Stimulated activated CD4-positive, alpha-beta T cell treated with anti-CD3 and anti-CD28 coated beads, Interleukin-4, amount 100 ng/mL, for 1 hour (primary cell): ENCODE results near the gene MORN3.
"Not testable (repeated sequence)": the region's sequence is repeated elsewhere in the genome, so short reads cannot be mapped to it uniquely, and the experiment has no call there.

Experiments used
- DNase-seq: peaks from one replicate; pipeline ENCODE4 v3.0.0-alpha.2; 2020

The MORN3 gene

GRCh38 chr12:121637231-121637914 is 32.1 kb downstream of the MORN3 start:
- DNase-seq, result peak; percentile 42

GRCh38 chr12:121634836-121635235 is 34.6 kb downstream of the MORN3 start:
- DNase-seq, result no peak

- not testable (repeated sequence) for DNase-seq
These were observed 35.6 kb downstream of the MORN3 start for GRCh38 chr12:121633833-121634196.

DNA sequence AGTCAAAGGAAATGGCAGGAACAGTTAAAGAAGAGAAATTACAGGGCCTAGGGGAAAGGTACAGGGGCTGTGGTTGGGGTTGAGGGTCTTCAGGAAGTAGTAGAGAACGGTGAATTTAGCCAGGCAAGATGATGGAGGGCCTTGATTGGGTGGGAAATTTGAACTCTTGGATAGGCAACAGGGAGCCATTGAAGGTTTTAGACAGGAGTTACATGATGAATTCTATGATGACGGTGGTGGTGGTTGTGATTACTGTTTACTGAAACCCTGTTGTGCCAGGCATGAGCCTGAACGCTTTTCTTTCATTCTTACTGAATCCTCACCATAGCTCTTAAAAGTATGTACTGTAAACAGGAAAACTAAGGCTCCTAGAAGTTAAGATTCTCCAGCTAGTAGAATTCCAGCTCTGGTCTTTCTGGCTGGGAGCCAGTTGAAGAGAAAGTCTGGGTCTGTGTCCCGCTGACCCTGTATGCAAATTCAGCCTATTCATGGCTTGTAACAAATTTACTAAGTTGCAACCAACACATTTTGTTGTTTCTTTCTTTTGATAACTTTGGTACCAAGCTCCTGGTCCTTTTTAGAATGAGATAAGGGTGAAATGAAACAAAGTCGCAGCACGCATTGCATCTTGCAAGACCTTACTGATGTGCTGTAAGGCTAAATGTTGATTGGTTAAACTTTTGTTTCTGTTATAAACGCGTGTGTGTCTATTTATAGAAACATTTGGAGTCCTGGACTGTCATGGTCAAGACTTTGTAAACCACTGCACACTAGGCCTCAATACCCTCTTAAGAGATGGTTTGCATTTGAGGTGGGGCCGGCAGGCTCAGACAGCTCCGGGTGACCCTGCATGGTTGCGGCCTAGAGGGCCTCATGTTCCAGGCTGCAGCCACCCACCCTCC is 37.1 kb downstream of the MORN3 start:
- no peak for DNase-seq

GRCh38 chr12:121630791-121631355 is 38.6 kb downstream of the MORN3 start:
- no peak for DNase-seq

DNA sequence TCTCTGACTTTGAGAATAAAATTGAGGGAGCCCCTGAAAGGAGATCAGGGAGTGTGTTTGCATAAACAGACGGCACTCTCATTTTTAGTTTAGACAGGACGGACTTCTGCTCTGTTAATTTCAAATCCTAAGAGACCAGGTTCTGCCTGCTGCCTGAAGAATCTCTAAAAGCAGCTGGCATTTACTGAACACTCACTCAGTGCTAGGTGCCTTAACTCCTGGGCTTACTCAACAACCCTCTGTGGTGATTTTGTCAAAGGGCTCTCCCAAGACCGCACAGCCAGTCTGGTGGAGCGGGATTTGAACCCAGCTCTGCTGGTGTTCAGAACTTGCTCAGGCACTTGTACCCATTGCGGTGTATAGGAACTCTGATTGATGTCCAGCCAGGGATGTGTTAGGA is 40.9 kb downstream of the MORN3 start:
- no peak for DNase-seq

DNA sequence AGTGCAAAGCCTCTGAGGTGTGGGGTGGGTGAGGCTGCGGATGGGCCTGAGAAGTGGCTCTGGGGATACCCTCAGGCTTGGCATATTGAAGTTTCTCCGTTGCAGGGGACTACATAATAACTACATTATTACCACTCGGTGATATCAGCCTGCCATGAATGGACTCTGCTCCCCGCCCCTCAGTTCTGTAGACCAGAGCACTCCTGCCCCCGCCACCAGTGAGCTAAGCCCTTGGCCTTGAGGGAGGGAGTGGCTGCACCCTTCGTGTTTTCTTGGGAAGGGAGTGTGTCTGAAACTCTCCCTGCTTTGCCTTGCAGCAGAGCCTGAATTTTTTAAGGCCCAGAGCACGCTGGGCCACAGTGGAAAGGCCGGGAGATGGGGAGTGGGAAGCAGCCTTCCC is 41.4 kb downstream of the MORN3 start:
- peak; percentile 18 for DNase-seq

DNA sequence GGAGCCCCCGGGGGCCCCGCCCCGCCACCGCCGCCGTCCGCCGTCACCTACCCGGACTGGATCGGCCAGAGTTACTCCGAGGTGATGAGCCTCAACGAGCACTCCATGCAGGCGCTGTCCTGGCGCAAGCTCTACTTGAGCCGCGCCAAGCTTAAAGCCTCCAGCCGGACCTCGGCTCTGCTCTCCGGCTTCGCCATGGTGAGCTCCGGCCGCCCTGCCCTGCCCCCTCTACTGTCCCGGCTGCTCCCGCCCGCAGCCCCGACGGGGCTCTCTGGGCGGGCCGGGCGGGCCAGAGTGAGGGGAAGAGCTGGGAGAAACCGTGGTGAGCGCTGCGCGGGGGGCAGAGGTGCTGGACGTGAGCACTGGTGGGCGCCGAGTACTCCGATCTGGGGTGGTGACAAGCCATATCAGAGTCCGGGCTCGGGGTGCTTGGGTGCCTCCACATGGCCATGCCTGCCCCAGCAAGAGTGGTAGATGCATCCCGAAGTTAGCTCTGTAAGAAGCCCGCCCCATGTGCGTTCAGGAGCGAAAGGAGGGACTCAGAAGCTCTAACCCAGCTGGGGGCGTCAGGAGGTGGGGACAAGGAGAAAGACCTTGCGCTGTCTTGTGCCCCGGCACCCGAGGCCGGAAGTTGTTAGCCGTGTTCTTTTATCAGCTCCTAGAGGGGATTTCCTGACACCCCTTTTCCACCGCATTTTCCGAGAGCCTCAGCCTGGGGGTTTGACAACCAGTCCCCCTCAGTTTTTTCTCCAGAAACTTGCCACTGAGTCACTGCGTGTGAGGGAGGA is 42.4 kb downstream of the MORN3 start:
- DNase-seq, result peak; percentile 85

GRCh38 chr12:121626087-121626852 is 43.2 kb downstream of the MORN3 start, which contains the start of gene ORAI1:
ORAI1 (plus strand) TSS chr12:121626530.
- peak; percentile 98 for DNase-seq

GRCh38 chr12:121620333-121620891 is 49.0 kb downstream of the MORN3 start:
- DNase-seq, result no peak

GRCh38 chr12:121618659-121619233 is 50.7 kb downstream of the MORN3 start:
- no peak for DNase-seq

DNA sequence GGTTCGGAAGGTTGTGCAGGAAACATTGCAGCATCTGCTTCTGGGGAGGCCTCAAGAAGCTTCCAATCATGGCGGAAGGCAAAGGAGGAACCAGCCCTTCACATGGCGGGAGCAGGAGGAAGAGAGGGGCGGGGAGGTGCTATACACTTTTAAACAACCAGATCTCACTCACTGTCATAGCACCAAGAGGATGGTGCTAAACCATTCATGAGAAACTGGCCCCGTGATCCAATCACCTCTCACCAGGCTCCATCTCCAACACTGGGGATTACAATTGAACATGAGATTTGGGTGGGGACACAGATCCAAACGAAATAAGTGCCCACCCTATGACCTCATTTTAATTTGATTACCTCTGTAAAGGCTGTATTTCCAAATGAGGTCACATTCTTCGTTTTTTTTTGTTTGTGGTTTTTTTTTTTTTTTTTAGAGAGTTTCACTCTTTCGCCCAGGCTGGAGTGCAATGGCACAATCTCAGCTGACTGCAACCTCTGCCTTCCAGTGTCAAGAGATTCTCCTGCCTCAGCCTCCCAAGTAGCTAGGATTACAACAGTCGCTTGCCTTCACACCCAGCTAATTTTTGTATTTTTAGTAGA is 54.5 kb downstream of the MORN3 start:
- DNase-seq, result no peak

DNA sequence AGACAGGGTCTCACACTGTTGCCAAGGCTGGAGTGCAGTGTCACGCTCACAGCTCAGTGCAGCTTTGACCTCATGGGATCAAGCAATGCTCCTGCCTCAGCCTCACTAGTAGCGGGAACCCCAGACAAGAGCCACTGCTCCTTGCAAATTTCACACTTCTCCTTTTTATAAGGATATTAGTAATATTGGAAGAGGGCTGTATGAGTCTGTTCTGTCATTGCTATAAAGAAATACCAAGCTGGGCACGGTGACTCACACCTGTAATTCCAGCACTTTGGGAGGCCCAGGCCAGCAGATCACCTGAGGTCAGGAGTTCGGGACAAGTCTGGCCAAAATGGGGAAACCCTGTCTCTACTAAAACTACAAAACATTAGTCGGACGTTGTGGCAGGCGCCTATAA is 56.0 kb downstream of the MORN3 start:
- DNase-seq, result no peak

DNA sequence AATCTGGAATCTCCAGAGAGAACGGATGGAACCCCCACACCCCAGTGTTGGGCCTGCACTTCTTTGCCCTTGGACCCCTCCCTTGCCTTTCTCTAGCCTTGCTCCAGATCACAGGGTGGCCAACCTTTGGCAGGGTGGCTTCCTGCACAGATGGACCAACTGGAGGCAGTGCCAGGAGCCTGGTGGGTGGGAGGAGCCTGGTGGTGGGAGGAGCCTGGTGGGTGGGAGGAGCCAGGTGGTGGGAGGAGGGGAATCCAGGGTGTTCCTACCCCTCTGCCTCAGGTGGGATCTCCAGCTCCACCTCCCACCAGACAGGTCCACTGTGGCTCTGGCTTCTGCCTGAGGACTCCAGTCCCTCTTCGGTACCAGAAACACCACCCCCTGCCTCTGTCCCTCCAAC is 58.1 kb downstream of the MORN3 start:
- peak; percentile 20 for DNase-seq

DNA sequence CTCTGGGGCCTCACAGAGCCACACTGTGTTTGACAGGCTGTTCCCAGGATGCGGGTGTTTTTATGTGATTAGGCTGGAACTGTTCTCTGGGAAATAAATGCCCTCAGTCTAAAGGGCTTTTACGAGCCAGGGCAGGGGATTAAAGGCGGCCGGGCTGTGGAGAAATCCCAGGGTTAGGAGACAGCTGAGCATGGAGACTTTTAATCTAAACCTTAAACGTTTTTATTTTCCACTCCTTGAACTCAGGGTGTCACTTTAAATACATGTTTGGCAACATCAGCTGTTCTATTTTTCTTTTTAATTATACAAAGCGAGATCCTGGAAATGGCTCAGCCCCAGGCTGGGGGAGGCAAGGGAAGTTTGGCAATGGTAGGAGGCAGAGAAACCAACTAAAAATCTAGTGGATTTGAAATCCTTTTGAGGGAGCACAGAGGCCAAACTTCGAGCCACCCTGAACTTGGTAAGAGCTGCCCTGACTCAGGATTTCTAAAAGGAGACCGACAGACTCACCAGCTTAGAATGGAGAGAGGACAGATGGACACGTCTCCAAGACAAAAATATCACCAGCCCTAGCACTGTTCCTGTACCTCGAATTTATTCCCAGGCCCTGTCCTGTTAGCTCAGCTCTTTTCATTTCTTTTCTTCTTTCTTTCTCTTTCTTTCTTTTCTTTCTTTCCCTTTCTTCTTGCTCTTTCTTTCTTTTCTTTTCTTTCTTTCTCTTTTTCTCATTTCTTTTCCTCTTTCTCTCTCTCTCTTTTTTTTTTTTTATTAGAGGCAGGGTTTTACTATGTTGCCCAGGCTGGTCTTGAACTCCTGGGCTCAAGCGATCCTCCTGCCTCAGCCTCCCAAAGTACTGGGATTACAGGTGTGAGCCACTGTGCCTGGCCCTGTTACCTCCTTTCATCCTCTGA is 59.0 kb downstream of the MORN3 start:
- DNase-seq, result no peak

DNA sequence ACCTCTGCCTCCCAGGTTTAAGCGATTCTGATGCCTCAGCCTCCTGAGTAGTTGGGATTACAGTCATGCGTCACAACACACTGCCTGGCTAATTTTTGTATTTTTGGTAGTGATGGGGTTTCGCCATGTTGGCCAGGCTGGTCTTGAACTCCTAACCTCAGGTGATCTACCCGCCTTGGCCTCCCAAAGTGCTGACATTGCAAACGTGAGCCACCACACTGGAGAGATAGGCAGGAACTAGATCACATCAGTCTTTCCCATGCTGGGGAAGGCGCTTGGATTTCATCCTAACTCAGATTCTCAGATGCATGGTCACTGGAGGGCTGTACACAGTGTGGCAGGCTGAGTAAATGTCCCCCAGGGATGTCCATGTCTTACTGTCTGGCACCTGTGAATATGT is 61.2 kb downstream of the MORN3 start:
- DNase-seq, result no peak

DNA sequence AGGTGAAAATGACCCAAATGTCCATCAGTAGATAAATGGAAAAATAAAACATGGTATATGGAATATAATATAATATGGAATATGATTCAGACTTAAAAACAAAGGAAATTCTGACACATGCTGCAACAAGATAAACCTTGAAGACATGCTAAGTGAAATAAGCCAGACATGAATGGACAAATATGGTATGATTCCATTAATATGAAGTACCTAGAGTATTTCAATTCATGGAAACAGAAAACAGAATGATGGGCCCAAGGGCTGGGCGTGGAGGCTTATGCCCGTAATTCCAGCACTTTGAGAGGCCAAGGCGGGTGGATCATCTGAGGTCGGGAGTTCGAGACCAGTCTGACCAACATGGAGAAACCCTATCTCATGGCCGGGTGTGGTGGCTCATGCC is 65.9 kb downstream of the MORN3 start:
- DNase-seq, result no peak

DNA sequence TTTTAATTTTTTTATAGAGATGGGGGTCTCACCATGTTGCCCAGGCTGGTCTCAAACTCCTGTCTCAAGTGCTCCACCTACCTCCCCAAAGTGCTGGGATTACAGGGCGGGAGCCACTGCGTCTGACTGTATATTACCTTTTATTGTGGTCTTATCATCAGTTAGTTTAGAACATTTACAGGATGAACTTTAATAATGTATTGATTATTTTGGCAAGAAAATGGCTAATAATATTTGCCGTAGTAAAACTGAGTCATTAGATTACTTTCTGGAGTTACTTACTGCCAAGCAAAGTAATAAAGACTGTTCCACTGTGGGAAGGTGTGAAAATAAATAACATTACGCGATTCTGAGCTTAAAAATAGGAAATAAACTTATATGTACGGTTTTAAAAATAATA is 66.7 kb downstream of the MORN3 start:
- DNase-seq, result no peak

- DNase-seq, result no peak
These were observed 68.6 kb downstream of the MORN3 start for GRCh38 chr12:121600702-121601336.
